Measurements from ENCODE around the gene PPFIA2.

The PPFIA2 gene

DNA sequence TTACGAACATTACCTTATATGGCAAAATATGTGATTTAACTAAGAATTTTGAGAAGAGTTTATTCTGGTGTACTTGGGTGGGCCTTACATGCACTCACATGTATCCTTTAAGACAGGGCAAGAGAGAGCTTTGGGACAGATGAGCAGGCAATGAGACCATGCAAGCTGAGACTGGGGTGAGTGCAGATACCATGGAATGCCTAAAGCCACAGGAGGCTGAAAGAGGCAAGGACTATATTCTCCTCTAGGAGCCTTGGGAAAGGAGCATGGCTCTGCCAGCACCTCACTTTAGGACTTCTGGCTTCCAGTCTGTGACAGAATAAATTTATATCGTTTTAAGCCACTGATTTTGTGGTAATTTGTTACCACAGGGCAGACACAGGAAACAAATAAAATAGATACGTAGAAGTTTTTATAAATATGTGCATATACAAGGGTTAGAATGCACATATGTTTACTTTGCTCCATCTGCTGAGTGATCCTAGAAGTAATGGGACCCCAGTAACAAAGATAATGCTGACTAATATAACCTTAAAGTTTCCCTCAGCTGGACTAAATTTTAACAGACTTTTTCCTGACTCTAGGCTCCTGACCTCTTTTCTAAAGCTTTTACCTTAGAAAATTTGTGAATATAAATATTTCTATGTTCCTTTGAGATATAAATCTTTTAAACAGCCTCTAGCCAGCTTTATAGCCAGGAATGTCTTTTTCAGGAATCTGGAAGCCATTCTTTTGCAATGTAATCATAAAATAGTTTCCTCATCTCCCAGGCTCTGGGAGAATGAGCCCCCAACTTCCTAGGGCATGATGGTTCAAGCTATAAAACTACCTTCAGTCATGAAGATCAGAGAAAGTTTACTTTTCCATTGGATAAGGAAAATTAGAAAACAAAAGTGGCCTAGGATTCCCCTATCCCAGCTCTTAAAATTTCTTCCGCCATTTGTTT is 216.8 kb downstream of the PPFIA2 start:
- no peak for DNase-seq

DNA sequence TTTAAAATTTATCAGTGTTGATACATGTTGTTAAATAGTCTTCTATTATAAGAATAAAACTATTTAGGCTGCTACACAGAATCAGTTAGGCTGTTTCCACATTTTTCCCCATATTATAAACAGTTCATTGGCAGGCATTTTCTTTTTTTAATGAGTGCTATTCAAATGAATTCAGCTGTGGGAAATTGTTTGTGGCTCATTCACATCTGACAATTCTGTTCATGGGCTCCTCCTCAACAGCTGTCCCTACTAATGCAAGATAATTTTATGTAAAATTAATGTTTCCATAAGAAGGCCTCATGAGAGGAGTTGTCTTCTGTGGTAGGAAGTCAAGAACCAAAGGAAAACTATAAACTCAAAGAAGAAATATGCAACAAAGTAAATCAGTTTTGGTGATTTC is 218.0 kb downstream of the PPFIA2 start:
- peak; percentile 17 to 50 for DNase-seq

DNA sequence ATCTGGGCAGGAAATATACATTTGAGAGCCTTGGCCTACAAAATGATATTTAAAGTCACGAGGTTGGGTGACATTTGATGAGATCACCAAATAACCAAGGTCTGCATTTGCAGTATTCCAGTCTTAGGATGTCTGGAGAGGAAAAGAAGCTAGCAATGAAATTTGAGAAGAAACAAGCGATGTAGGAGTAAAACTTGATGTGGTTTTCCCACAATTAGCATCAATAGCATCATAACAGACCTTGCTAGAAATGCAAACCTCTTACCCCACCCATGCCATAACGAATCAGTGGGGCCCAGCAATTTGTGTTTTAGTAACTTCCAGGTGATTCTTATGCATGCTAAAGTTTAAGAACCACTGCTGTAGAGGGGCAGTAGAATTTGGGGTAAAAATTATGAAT is 219.9 kb downstream of the PPFIA2 start:
- DNase-seq = no peak

DNA sequence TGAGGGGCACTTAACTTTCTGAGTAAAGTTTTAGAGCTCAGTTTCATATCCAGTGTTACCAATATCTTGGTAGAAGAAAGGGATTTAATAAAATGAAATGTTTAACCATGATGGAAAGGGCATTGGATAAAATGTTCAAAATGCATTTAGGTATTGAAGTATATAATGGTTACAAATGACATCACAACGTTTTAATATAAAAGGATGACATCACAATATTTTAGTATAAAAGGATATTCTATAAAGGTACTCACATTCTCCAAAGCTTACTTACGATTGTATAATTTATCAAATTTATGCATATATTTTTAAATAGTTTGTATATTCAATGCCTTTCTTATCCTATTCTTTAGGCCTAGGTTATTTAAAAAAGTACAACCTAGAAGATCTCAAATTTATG is 226.1 kb downstream of the PPFIA2 start:
- no peak for DNase-seq

DNA sequence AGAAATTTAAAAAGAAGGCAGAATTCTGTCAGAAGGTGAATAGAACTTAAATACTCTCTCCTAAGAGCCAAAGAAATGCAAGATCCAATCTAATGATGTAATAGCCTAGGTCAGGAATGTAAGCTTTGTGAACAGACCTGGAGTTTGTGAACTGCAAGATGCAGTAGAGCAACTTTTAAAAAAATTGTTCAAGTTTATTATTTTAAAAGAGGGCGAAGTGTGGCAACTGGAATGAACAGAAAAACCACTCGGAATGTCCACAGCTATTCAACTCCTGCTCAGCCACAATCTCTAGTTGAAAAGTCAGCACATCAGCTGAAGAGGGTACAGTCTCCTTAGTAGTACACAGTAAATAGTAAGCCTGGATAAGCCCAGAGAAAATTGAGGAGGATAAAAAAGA is 228.8 kb downstream of the PPFIA2 start:
- no peak for DNase-seq

DNA sequence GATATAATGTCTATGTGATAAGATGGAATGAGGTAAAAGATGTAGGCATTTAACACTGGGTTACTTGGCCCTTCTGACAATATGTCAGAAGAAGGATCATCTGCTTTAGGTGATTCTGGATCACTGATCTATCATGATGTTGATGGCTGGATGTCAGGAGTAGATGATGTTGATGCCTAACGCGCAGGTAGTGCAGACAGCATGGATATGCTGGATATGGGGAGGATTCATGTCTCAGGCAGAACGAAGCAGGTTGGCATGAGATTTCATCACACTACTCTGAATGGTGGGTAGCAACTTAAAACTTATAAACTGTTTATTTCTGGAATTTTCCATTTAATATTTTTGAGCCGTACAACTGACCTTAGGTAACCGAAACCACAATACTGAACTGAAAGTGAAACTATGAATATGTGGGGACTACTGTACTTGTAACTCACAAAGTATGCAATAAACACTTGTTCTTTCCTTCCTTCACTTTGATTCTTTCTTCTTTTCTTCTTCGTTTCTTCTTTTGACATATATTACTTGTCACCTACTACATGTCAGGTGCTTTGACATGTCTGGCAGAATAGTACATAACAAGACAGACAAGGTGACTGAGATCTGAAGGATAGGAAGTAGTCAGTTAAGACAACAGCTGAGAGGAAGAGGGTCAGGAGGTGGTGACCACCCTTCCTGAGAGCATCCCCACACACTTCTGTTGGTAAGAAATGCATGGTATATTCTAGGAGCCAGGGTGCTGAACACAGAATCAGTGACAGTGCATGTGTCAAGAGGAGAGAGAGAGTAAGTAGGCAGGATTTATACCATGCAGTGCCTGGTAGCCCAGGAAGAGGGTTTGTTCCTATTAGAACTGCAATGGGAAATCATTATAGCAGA is 238.8 kb downstream of the PPFIA2 start:
- DNase-seq = no peak

DNA sequence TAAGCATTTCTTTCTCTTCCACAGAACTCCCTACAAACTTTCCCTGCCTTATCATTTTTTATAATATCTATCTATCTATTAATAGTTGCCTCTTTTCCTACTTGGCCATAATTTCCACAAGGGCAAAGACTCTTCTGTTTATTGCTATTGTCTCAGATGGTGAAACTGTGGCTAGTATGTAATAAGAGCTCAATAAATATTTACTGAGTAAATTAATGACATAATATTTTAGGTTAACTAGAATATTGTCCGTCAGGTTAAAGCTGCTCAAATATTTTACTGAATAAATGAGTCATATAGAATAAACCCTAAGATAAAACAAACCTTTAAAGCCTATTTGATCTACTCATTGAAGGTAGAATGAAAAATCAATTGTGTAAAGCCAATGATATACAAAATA is 240.5 kb downstream of the PPFIA2 start:
- no peak for DNase-seq

DNA sequence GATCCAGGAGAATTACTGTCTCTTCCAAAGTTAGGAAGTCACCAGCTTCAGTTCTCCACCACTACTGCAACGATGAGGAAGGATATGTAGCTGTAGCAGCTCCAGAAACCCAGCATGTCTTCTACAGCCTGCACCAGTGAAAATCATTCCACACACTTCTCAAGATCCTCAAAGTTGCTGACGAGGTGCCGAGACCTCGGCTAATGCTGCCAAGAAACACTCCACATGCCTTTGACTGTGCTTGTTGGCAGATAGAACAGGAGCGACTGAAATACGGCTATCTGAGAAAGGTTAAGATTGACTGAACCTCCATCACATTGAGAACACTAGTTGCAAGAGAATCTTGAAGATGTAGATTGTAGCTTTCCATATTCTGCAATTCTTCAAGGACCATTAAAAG is 241.9 kb downstream of the PPFIA2 start:
- DNase-seq = no peak

DNA sequence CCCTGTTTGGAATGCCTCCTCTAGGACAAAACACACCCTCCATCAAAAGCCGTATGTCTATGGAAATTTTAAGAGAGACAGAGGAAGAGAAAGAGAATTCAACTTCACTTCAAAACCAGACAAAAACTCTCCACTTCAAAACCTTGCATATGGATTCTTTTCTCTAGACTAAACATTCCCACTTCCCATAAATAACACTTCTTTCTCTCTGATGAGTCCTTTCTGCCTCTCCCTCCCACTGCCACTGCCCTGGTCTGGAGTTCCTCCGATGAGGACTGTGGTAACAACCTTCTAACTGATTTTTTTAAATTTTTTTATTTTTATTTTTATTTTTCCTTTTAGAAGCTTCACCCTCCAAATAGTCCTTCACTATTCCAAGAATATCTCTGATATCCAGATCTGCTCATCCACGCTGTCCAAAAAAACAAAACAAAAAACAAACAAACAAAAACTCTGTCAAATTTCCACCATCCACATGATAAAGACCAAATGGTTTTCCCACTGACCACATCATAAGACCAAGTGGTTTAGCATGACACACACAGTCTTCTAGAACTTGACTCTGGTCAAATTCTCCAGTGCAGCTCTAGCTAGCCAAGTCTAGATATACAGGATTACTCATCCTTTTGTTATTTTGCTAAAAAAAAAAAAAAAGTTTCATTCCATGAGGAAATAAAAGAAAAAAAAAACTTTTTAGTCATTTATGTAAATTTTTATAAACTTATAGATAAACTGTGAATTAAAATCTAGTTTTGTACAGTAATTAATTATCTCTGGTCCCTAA is 256.0 kb downstream of the PPFIA2 start:
- DNase-seq = no peak

DNA sequence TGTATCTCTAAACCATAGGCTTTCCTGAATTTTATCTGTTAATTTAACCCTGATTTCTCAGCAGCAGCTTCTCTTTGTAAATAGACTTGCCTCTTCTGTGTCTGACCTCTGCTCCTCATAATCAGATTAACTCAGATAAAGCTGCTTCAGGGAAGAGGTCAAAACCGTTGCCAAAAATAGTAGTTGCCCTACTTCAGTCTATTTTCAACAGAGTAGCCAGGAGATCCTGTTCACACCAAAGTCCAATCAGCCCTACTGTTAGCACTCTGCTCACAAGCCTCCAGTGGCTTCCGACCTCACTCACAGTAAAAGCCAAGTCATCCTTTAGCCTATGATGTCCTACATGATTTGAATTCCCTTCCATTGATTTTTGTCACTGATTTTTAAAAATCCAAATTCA is 258.4 kb downstream of the PPFIA2 start:
- DNase-seq = no peak

DNA sequence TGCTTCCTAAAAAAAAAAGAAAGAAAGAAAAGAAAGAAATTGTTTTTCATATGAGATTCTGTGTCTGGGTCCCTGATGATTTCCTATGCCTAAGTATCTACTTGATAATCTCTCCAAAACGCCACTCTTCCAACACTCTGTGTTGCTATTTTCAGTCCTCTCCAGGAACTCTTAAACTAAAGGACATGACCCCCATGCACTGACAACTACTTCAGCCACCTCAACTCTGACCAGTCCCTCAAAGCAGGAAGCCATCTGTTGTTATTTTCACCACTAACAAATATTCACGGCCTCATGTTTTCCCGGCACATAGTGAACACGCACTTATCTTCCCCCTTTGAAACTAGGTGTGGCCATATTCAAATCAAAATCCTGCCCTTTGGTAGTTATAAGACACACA is 259.3 kb downstream of the PPFIA2 start:
- no peak for DNase-seq

DNA sequence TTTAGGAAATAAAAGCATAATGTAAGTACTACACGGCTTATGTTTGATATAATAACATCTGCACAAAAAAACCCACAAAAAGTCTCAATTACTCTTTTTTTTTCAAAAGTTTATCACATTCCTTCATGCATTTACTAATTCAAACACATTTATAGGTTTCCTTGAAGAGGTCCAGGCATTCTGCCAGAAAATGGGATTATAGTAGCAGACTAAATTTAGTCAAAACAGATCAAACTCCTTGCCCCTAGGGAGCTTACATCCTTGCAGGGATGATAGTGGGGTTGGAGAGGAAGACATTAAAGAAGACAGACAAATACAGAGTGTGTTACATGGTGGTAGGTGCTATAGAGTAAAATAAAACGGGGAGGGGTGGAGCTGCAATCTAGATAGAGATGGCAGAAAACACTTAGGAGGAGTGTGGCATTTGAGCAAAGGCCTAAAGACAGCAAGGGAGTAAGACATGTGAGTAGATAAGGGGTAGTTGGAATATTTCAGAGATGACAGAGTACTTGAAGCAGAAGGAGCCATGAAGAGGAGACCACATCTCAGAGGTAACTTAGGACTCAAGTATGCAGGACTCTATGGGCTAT is 266.9 kb downstream of the PPFIA2 start:
- peak in 1 of 2 experiments; percentile 36 for DNase-seq

DNA sequence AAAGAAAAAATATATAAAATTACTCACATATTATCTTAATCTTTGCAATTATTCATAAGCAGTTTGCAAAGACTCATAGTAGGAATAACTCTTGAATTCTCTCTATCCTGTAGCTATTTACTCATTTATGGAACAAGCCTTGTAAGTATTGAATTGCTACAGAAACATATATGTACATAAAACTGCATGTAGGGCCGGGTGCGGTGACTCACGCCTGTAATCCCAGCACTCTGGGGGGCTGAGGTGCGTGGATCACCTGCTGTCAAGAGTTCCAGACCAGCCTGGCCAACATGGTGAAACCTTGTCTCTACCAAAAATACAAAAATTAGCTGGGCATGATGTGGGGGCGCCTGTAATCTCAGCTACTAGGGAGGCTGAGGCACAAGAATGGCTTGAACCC is 286.2 kb downstream of the PPFIA2 start:
- no peak for DNase-seq

DNA sequence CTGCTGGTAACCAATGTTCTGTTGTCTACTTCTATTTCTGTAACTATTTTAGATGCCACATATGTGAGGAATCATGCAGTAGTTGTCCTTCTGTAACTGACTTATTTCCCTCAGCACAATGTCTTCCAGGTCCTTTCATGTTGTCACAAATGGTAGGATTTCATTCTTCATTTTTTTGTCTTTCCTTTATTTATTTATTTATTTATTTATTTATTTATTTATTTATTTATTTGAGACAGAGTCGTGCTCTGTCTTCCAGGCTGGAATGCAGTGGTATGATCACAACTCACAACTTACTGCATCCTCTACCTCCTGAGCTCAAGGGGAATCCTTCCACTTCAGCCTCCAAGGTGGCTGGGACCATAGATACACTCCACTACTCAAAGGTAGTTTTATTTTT is 288.2 kb downstream of the PPFIA2 start:
- no peak for DNase-seq

DNA sequence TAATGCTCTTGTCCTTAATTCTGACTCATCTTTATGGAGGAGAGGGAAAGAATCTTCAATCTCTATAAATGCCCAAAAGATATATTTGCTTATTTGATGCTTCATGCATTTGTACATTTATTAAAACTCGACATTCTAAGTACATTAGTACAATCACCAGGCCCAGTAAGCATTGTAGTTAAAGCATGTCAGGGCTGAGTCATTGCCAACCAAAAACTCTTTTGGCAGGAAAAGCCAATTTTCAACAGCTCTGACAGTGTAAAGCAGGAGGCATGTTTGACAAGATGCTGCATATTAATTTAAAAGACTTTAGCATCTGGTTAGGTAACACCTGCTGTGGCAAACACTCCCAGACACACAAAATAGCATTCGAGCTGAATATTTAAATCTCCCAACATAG is 290.9 kb downstream of the PPFIA2 start:
- peak; percentile 86 to 92 for DNase-seq

DNA sequence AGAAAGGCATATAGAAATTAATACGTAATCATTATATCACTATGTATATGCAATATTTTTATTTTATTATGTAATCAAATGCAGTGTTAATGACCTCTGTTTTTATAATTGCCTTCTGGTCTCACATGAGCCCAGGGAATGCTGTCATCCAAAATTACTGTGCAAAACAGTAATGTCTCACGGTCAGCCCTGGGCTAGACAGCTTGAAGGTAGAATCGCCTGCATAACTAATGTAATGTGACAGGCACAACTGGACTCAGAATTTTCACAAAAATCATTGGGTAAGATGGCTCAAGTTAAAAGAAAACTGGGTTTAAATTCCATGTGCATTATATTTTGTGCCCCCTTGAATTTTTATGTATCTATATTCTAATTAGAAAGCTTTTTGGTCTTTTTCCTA is 293.3 kb downstream of the PPFIA2 start:
- peak in 1 of 2 experiments; percentile 31 for DNase-seq

DNA sequence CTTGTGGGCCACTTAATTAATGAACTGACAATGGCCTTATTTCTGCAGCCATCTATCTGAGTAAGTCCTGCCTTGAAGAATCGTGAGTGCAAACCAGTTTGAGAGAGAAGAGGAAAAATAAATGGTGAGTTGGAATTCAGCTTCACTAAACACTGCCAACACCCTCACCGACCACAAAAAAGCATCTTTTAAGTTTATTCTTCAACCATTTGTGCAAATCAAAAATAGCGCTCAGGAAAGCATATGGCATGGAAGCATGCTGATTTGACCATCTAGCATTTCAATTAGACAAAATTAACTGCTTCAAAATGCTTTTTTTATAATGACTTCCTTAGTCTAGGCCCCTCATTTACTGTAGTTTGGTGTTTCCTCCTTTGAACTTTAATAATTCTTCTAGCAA is 294.0 kb downstream of the PPFIA2 start:
- DNase-seq = peak in 1 of 2 experiments; percentile 13

DNA sequence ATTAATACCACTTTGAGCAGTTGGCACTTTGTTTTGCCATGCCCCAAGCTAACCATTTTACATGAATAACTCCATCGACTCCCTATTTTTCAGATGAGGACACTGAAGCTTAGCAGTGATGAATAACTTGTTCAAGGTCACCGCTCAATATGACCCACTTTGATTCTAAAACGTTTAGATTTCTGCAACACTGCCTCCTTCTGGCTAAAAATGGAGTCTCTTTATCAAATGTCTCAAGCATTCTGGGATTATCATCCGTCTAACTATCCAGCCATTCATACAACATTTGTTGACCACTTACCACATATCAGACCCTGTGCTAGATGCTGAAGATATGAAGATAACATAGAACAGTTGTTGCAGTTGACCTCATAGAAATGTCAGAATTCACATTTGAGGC is 298.0 kb downstream of the PPFIA2 start:
- no peak for DNase-seq

DNA sequence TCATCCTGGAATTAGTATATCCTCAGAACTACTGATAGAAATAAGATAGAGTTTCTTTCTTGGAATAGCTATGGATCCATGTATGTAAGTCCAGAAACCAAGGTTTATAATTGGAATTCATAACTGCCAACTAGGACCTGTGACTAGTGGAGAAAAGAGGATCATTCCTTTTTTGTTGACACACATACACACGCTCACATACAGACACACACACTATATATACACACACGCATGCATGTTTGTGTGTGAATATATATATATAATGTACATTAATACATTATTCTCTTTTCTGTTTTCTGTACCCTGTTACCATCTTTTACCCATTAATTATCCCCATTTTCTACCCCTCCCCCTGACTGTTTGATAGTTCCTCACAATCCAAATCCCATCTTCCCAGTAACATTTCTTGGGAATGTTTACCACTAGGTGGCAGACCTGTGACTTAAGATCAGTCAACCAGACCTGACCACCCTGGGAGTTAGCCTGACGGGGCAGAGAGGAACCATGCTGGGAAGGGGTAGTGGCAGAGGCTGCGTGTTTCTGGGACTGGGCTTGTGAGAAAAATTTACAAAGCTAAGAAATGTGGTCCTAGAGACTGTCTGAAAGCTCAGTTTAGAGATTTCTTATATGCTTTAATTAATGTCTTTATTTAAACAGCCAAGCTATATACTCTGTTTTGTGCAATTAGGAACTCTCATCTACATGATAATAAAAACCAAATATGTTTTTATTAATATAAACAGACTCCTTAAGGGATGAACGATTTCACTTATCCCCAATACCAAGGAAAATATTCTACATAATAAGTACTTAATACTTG is 308.0 kb downstream of the PPFIA2 start:
- DNase-seq = peak; percentile 21 to 85

DNA sequence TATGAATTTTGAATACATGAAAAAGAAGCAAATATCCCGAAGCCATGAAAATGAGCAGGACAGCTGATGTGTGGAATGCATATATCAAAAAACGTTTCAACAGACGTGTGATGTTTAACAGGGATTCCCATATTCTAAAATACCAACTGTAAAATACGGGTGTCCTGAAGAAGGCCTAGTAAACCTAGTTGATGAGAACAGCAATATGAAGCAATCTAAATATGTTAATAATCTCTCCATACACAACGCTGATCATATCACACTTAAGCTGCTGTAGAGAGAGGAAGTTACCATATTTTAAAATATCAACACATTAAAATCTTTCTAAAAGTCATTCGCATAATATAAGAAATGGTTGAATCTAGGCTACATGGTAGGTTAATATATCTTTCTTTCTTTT is 317.5 kb downstream of the PPFIA2 start:
- no peak for DNase-seq

DNA sequence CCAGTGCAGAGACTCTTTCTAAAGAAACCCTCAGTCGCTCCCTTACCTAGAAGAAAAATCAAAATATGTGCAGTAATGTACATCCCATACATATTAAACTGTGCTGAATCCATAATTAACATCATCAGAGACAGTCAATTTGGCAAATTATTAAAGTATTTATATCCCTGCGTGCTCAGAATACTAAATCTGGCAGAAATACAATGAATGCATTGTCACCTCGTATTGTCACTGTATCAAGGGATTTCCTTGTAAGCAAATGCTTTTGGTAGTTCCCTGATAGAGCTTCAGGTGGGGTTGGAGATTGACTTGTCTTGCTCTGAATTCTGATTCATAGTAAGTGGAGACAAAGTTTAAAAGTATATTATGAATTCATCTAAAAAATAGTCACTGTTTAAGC is 319.1 kb downstream of the PPFIA2 start:
- DNase-seq = no peak

DNA sequence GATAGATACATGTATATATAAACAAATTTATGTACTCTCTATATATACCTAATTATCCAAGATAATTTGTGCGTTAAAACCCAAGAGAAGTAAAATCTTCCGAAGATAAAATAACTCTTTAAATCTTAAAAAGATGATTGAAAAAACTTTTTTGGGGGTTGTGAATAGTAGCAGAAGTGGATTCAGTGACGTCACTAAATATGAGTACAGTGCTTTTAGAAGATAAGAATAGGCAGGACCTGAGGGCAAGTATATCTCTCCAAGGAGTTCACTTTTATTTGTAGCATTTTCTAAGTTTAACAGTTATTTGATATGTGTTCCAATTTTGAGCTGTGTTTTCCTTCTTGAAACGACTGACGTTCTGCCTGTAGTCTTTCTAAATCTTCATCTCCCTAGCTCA is 319.8 kb downstream of the PPFIA2 start:
- DNase-seq = no peak

Data from NCI-H446 (cell line).